Activated naive CD4-positive, alpha-beta T cell treated with anti-CD3 and anti-CD28 coated beads, Interleukin-2, amount 50 U/mL, for 72 hours (primary cell): Measurements from ENCODE around the gene IREB2. TPM values are rescaled to one million over a fixed set of nuclear protein-coding genes. Genes with fewer than 3 reads are reported as not detected.

ENCODE experiments used
- ATAC-seq, 2 donors: fragments of 150-1000 bp; cut with Tn5 transposase; 2 replicates each; pipeline ENCODE4 v1.10.0; 2021; ENCODE audit warnings: mild to moderate bottlenecking in 2 of 2, moderate library complexity in 2 of 2
- DNase-seq, 2 donors: peaks; one replicate each; pipeline ENCODE4 v3.0.0; 2021 to 2022; ENCODE audit warnings: low spot score in 2 of 2
- H3K27ac Mint-ChIP-seq, 2 donors: one replicate each; pipeline ENCODE4 v1.8.0; 2022; ENCODE audit warnings: mild to moderate bottlenecking in 2 of 2, mixed read lengths in 2 of 2
- H3K36me3 Mint-ChIP-seq, 2 donors: one replicate each; pipeline ENCODE4 v1.8.0; 2022; ENCODE audit warnings: mixed read lengths in 2 of 2
- H3K9me3 Mint-ChIP-seq, 2 donors: one replicate each; pipeline ENCODE4 v1.8.0; 2022; ENCODE audit warnings: mixed read lengths in 2 of 2
- total RNA-seq, 2 donors: library from RNA; stranded (reverse); gene quantifications; one replicate each; pipeline ENCODE4 v1.2.3, GENCODE V29; 2022

IREB2 gene
- total RNA-seq, 2 donors from 2014 or later = 69.1 to 71.7 TPM

GRCh38 chr15:78540871-78541743 lies 103.1 kb downstream of the IREB2 start:
- peak; percentile 20 to 34 for ATAC-seq
- DNase-seq = peak in 1 of 2 donors; percentile 16
- Mint-ChIP-seq H3K36me3 (peaks cover 22 to 31% of the 10 kb centered on the region in 2 donors), H3K9me3 (peaks cover 0 to 6% of the 10 kb centered on the region in 2 donors), H3K27ac (peak overlapping the region; percentile 97 to 99)

GRCh38 chr15:78541744-78542034 lies 103.7 kb downstream of the IREB2 start:
- H3K9me3 Mint-ChIP-seq = peaks cover 0 to 6% of the 10 kb centered on the region in 2 donors
- peaks cover 22 to 35% of the 10 kb centered on the region in 2 donors for H3K36me3 Mint-ChIP-seq
- ATAC-seq (no peak), DNase-seq (no peak)
- H3K27ac Mint-ChIP-seq = peak overlapping the region; percentile 97 to 99

- ATAC-seq (no peak), DNase-seq (no peak)
- Mint-ChIP-seq H3K27ac (peak overlapping the region; percentile 74 to 97), H3K36me3 (peaks cover 22 to 35% of the 10 kb centered on the region in 2 donors), H3K9me3 (peaks cover 0 to 6% of the 10 kb centered on the region in 2 donors)
Measured at GRCh38 chr15:78542647-78543046, 104.6 kb downstream of the IREB2 start.

- ATAC-seq = no peak
Measured at GRCh38 chr15:78550194-78550593, 112.2 kb downstream of the IREB2 start.

GRCh38 chr15:78550815-78551214 lies 112.8 kb downstream of the IREB2 start:
- Mint-ChIP-seq H3K36me3 (peaks cover 5 to 7% of the 10 kb centered on the region in 2 donors), H3K27ac (no peak overlapping the region), H3K9me3 (no peaks in the 10 kb centered on the region)
- ATAC-seq (no peak), DNase-seq (no peak)

More at GRCh38 chr15:78550194-78550593, 112.2 kb downstream of the IREB2 start:
- DNase-seq = no peak
- no peak overlapping the region for H3K27ac Mint-ChIP-seq
- peaks cover 5 to 8% of the 10 kb centered on the region in 2 donors for H3K36me3 Mint-ChIP-seq
- H3K9me3 Mint-ChIP-seq = no peaks in the 10 kb centered on the region

Other genes with a start within 250 kb of the IREB2 start
- gene ACSBG1, start 203.7 kb upstream of the IREB2 start, total RNA-seq = not detected
- gene DNAJA4, start 173.7 kb upstream of the IREB2 start, total RNA-seq = 10 to 100 TPM; 39.0 to 57.1 TPM
- gene SKIC8, start 138.6 kb upstream of the IREB2 start, total RNA-seq = 10 to 100 TPM; 52.3 to 54.1 TPM
- 1 to 10 TPM in 1 of 2 donors, not detected in 1; 1.7 TPM for gene CRABP1, start 97.9 kb upstream of the IREB2 start, total RNA-seq
- gene HYKK, start 69.4 kb downstream of the IREB2 start, total RNA-seq = 1 to 10 TPM; 1.6 to 5.1 TPM
- 100 to 1,000 TPM; 283 to 303 TPM for gene PSMA4, start 102.2 kb downstream of the IREB2 start, total RNA-seq
- 1 to 10 TPM; 4.6 to 5.7 TPM for gene CHRNA5, start 127.3 kb downstream of the IREB2 start, total RNA-seq
- gene CHRNA3, start 182.8 kb downstream of the IREB2 start, total RNA-seq = not detected
- gene CHRNB4, start 203.0 kb downstream of the IREB2 start, total RNA-seq = not detected